Bronchus fibroblast of lung (primary cell): Measurements from ENCODE around the gene AMPD2. TPM values are rescaled to one million over a fixed set of nuclear protein-coding genes. Genes with fewer than 3 reads are reported as not detected.

ENCODE experiments used
- total RNA-seq: library from RNA; depleted of rRNA; stranded (reverse); fragments of >200 nt; gene quantifications from 2 replicates; pipeline ENCODE4 v1.2.3, GENCODE V29; 2015

AMPD2 gene
- 53.4 and 67.1 TPM in 2 replicates for total RNA-seq

GRCh38 chr1:109619576-109620400, at the start of gene AMPD2, which contains the start of gene GNAT2:
Gene AMPD2, plus strand, starts transcription at chr1:109619837. Its CDS starts 1,339 bp downstream, at chr1:109621176.
Gene GNAT2, minus strand, starts transcription at chr1:109619616. Its CDS starts 6,746 bp downstream, at chr1:109612870.

DNA sequence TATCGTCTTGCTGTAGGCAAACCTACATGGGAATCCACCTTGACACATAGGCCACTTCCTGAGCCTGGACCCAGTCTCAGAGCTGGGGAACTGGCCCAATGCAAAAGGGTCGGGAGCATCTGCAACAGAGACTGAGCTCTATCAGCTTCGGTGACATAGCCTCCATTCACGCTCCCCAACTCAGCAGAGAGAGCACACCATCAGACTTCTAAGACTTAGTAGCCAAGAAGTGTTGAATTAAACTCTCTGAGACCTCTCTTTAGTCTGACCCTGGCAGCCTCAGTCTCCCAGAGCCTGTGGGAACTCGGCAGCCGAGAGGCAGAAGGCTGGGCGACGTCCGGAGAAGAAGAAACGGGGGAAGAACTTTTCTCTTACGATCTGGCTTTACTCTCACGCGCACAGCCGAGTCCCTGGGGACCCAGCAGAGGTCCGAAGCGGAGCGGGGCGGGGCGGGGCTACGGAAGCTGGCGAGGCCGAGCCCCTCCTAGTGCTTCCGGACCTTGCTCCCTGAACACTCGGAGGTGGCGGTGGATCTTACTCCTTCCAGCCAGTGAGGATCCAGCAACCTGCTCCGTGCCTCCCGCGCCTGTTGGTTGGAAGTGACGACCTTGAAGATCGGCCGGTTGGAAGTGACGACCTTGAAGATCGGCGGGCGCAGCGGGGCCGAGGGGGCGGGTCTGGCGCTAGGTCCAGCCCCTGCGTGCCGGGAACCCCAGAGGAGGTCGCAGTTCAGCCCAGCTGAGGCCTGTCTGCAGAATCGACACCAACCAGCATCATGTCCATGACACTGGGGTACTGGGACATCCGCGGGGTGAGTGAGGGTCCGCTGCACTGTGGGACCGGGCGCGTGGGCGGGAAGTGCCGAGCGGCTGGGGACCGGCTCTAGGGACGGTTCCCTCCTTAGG, 36.2 kb downstream of the AMPD2 start, which contains the start of gene GSTM4:
GSTM4 (plus strand) TSS at position 485 of the 905 bp plus-strand sequence; CDS start at position 776, 291 bp downstream.

GRCh38 chr1:109667452-109668122, 48.0 kb downstream of the AMPD2 start, which contains the start of gene GSTM2:
Gene GSTM2, plus strand, starts transcription at chr1:109668057. Its CDS starts 59 bp downstream, at chr1:109668116.

Other genes starting within 250 kb of the AMPD2 start
- gene SORT1, start 221.9 kb upstream of the AMPD2 start, total RNA-seq = 15.5 and 17.7 TPM in 2 replicates
- 34.6 and 35.2 TPM in 2 replicates for gene PSMA5, start 193.4 kb upstream of the AMPD2 start, total RNA-seq
- 0.15 and 0.17 TPM in 2 replicates for gene SYPL2, start 153.3 kb upstream of the AMPD2 start, total RNA-seq
- gene ATXN7L2, start 135.9 kb upstream of the AMPD2 start, total RNA-seq = 3.9 and 5.2 TPM in 2 replicates
- gene CYB561D1, start 125.7 kb upstream of the AMPD2 start, total RNA-seq = 3.1 and 3.2 TPM in 2 replicates
- gene AMIGO1, start 110.1 kb upstream of the AMPD2 start, total RNA-seq = 0.89 and 1.0 TPM in 2 replicates
- not detected in 2 replicates for gene GPR61, start 80.0 kb upstream of the AMPD2 start, total RNA-seq
- 7.4 and 8.4 TPM in 2 replicates for gene GNAI3, start 71.2 kb upstream of the AMPD2 start, total RNA-seq
- gene GNAT2, start 221 bp upstream of the AMPD2 start, total RNA-seq = 0.30 TPM in 1 of 2 replicates, not detected in the other
- gene GSTM4, start 36.3 kb downstream of the AMPD2 start, total RNA-seq = 20.2 and 20.7 TPM in 2 replicates
- gene GSTM2, start 48.2 kb downstream of the AMPD2 start, total RNA-seq = 17.7 and 19.0 TPM in 2 replicates
- not detected in 2 replicates for gene GSTM1, start 68.0 kb downstream of the AMPD2 start, total RNA-seq
- 2.8 and 6.4 TPM in 2 replicates for gene GSTM5, start 92.4 kb downstream of the AMPD2 start, total RNA-seq
- 28.4 and 32.3 TPM in 2 replicates for gene GSTM3, start 121.2 kb downstream of the AMPD2 start, total RNA-seq
- gene EPS8L3, start 144.1 kb downstream of the AMPD2 start, total RNA-seq = not detected in 2 replicates